Occipital lobe (tissue), 2 donors: ENCODE data around the gene SIK2. TPM values are rescaled to one million over a fixed set of nuclear protein-coding genes. Genes with fewer than 3 reads are reported as not detected.
A peak's percentile ranks its signal among the peaks of the same experiment; 100 is the strongest.

Experiments used
- DNase-seq: peaks from one replicate; lab custom pipeline; 2025; lab: John Stamatoyannopoulos, UW
- total RNA-seq: library from RNA; depleted of rRNA; stranded (reverse); fragments of >200 nt; gene quantifications from one replicate; pipeline ENCODE4 v1.2.3, GENCODE V29; 2014

SIK2 gene
- total RNA-seq, 1 donor from 2014 or later, result 12.6 TPM

DNA sequence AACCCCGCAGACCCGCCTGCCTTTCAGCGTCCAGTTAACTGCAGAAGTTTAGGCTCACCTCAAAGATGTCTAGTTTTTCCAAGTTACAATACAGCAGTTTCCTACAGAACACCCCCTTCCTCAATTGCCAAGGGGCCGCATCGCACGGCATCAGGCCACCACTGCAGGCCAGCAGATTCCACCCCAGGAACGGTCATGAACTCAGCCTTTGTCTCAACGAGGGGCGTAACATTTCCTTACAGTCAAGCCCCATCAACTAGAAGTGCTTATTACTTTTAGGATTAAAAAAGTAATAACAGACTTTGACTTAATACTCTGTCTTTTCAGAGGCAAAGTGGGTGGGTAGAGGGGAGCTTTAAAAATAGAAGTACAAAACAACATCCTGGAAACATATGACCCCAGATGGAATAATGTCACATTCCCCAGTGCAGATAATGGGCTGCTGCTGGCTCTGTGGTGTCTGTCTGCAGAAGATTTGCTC lies 127.6 kb downstream of the SIK2 start:
- DNase-seq, result no peak

DNA sequence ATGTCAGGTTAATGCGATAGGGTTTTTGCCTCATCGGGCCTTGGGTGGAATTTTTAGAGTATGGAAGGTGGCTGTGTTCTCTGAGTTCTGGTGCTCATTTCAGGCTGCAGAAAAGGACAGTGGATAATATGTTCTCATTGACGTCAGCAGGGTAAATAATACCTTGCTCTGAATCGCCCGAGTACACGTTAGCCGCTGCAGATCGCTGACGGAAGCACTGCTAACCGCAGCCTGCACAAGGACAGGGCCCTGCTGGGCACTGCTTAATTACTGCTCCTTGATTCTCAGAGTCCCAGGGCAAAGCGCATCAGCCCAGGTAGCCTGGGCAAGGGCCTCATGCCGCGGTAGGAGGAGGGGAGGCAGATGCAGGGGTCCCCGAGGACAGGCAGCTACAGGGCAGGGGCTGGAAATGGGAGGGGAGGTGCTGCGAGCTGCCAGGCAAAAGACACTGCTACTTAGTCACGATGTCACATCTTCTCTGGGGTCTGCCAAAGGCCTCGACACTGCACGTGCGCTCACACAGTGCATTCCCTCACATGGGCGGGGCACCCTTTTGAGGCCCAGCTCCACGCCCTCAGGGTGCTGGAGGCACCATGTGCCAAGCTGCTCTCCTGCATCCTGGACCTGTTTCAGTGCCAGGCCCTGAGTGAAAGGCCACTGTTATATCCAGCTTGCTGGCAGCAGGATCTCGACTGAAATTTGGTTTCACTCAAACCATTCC lies 128.8 kb downstream of the SIK2 start:
- DNase-seq, result no peak

DNA sequence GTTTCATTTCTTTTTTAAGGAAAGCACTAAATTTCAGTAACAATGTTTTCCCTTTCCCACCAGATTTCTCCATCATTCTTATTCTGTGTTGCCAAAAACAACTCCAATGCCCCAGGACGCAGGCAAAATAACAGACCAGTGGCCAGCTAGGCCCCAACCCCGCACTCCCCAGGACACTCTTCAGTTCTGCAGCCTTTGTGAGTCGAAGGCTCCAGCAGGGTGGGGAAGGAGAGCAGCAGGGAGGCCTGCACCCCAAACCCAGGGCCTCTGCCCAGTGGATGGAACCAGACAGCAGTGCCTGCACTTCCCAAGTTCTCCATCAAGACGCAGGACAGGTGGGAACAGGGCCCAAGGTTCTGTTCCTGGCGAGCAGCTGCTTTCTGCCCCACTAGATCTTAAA lies 129.6 kb downstream of the SIK2 start:
- no peak for DNase-seq

GRCh38 chr11:111733016-111733415 lies 130.8 kb downstream of the SIK2 start:
- no peak for DNase-seq

DNA sequence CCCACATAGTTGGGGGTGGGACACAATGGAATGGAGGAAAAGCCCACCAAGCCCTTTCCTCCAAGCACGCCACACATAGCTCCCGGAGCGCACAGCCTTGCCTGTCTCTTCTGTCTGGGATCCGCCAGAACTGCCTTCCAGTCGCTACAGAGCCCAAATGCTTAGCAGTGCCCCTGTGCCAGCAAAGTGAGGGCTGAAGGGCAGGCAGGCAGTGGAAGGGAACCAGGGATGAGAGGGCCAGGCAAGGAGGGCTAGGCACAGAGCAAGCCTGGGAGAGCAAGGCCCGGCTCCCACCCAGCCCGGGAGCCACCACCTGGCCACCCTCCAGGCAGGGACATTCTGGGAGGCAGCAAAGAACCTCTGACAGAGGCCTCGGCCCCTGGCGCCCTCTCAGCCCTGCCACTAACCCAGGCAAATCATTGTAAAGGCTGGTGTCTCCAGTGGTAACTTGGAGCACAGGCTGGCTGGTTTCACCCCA lies 131.4 kb downstream of the SIK2 start:
- no peak for DNase-seq

- no peak for DNase-seq
These were observed 132.1 kb downstream of the SIK2 start for GRCh38 chr11:111734101-111734953.

GRCh38 chr11:111734954-111735261 lies 132.7 kb downstream of the SIK2 start:
- no peak for DNase-seq

GRCh38 chr11:111735262-111736116 lies 133.2 kb downstream of the SIK2 start:
- peak; percentile 70 for DNase-seq

- no peak for DNase-seq
These were observed 133.9 kb downstream of the SIK2 start for GRCh38 chr11:111736181-111736590.

DNA sequence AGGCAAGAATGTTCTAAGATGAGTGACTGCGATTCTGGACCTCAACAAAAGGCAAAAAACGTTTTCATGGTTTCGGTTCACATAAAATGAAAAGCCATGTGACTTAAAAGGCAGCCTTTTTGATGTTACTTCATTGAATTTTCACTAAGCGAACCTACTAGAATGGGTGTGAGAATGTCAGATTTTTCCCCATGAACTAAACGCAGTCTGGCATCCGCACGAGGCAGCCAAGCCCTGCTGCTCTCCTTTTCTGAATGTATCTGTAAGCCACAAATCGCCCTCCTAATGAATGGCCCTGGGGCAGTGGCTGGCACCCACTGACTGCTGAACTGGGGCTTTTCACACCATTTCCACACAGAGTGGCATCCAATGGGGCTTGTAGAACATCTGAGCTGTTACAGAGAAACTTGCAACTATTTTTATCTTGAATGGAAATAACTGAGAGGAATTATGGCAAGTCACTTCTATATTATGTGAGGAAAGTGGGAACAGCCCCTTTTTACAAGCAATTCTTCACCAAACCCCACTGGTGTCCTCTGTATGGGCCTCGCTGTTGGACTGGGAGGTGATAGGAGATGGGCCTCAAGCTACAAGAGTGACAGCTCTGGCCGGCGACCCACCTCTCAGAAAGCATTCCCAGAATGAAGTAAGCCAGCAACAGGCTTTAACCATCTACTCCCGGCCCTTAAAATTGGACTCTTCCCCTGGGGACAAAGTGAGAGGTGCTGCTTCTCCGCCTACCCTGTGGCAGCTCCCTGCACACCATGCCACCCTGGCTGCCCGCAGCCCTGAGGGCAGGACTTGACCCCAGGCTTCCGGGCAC lies 134.6 kb downstream of the SIK2 start:
- no peak for DNase-seq

DNA sequence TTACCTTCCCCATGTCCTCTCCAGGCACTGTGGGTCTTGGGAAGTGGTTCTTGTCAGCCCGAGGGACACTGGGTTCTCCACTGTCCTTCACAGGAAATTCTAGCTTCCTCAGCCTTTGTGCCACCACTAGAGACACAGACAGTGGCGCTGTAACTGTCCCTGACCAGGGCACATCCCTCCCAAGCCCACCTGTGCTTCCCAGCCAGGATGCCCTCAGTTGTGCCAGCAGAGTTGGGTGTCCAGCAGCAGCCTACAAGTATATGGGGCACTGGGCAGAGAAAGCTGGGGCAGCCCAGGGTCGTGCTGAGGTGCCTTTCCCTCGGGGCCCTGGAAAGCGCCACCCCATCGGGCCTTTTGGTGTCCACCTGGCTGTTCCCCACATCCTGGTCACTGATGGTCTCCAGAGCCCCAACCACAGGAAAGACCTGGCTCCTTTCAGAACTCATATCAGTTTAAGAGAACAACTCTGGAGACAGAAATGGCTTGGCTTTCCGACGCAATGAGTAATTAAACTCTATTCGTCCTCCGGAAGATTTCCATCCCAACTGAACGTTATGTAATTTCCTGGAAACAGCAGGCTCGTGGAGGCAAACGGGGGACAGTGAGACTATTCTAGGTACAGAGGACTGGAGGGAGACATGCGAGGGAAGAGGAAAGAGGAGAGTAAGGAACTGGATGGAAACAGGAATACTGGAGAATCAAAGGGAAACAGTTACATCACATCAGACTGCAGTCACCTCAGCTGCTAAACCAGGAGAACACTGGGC lies 135.4 kb downstream of the SIK2 start:
- peak; percentile 56 for DNase-seq

DNA sequence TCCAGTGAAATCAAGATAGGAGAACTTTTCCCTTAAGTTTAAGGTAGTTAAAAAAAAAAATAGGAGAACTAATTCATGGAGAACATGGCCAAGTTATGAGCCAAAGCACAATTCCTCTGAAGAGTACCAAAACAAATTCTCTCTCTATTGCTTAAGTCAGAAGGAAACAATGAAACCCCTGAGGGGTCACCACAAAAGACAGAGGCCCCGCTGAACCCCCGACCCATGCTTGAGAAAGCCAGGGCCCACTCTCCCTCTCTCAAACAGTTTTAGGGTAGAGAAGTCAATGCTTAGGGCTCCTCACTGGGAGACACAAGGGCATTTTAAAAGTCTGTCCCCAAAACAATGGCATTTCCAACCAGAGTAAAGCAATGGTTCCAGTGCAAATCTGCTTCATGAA lies 137.1 kb downstream of the SIK2 start:
- DNase-seq, result no peak

- no peak for DNase-seq
These were observed 139.5 kb downstream of the SIK2 start for GRCh38 chr11:111741751-111742150.

DNA sequence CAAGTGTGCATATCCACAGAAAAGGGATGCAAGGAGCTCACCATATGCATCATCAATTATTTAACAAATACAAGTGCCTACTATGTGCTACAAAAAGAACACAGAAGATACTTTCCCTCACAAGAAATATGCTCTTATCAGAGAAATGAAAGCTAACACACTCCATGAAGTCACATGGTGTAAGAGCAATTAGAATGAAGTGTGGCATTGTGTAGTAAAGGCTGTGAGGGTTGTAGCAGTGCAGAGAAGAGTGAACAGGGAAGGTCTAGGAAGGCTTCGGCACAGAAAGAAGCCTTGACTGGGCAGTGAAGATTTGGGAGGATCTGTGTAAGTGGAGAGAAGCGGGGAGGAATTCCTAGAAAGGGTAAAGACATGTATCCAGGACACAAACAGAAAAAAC lies 141.5 kb downstream of the SIK2 start:
- no peak for DNase-seq

DNA sequence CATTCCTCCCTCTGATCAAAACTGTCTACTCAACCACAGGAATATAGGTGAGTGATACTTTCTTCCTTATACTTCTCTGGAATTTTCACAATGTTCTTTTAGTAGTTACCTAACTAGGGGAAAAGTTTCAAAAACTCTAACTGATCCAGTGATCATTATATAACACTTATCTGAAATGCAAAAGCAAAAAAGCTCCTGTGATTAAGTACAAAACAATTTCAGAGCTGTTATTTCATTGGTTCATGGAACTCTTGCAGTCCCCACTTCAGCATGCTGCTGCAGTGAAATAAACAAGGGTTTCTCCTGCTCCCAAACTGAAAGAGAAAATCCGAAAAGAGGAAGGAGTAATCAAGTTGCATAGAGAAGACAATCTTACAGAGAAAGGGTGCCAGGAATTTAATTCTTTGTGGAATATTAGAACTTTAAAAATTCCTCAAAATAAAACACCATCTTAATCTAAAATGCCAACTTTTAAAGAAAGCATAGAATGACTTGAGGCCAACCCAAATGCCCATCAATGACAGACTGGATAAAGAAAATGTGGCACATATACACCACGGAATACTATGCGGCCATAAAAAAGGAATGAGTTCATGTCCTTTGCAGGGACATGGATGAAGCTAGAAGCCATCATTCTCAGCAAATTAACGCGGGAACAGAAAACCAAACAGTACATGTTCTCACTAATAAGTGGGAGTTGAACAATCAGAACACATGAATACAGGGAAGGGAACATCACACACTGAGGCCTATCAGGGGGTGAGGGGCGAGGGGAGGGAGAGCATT lies 143.7 kb downstream of the SIK2 start:
- no peak for DNase-seq

DNA sequence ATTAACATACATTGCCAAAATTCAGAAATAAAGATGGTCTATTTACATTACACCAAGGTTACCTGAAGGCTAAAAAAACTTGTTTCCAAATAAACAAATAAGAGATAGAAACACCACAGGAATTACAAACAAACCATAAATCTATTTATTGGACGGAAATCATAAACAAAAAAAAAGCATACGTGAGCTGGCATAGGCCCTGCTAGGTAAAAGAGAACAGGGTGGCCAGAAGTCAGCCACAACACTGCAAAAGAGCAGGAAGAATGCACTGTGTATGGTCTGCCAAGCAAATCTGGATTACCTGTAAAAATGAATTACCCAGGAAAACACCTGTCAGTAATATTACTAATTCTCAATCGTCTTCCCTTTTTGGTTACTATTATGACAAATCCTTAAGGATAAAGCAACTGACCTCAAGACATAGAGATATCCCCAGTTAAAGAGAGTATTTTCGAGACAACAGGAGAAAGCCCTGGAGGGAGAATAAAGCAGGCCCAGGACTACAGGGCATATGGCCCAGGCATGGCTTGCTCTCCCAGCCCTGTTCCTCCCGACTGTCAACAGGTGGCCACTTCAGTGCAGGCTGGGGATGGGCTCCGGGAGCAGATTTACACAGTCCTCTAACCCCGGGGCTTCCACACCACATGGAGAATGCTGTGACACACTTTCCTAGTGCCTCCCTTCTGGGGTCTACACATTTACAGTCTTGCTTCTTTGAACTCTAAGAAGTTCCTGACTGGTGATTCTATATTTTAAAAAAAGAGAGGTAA lies 146.0 kb downstream of the SIK2 start:
- DNase-seq, result no peak

DNA sequence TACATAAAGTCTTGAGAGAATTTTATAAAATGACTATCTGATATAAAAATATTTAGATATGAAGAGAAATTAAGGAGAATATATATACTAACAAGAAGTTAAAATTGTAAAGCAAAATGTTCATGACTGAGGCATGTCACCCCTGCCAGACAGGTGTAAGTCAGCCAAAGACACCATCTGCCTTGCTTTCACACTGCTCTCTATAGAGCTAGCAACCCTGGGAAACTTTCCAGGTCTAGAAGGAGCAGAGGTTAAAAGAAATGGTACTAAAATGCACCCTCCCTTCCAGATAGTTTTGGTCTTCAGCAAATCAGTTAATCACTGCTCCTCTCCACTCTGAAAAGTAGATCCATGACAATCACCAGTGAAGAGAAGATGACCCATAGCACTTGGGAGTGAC lies 147.4 kb downstream of the SIK2 start:
- DNase-seq, result no peak

DNA sequence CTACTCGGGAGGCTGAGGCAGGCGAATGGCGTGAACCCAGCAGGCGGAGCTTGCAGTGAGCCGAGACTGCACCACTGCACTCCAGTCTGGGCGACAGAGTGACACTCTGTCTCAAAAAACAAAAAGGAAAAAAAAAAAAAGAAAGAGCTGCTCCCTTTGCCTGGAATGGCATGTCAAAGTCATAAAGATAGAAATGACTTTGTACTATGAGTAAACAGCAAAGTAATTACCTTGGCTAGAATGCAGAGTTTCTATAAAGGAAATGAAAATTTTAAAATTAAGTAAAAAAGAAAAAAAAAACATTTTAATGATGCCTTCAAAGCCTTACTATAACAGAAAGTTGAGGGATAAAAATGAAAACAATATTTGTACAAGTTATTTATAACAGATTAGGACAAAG lies 153.8 kb downstream of the SIK2 start:
- DNase-seq, result no peak

GRCh38 chr11:111759376-111759775 lies 157.1 kb downstream of the SIK2 start:
- DNase-seq, result no peak
